GM23248 (cell line): ENCODE results near the gene PTPRT. TPM values are rescaled to one million over a fixed set of nuclear protein-coding genes. Genes with fewer than 3 reads are reported as not detected.

Experiments
- DNase-seq: peaks from one replicate; pipeline ENCODE4 v3.0.0-alpha.2; 2015
- H2AFZ ChIP-seq: fragments of 200-600 bp; sonication (generic); 2 replicates; pipeline ENCODE4 v1.6.1; 2016; ENCODE audit warnings: antibody characterized with exemption
- H3F3A ChIP-seq: fragments of 200-600 bp; sonication (generic); 2 replicates; pipeline ENCODE4 v1.6.1; 2016; ENCODE audit warnings: mild to moderate bottlenecking, antibody characterized with exemption, mixed run types; ENCODE audit not compliant: insufficient read depth
- H3K27ac ChIP-seq: fragments of 200-600 bp; sonication (generic); 2 replicates; pipeline ENCODE4 v1.5.1; 2016; ENCODE audit warnings: mild to moderate bottlenecking
- H3K27me3 ChIP-seq: fragments of 200-600 bp; sonication (generic); replicated peaks from 2 replicates; pipeline ENCODE4 v1.6.1; 2016; ENCODE audit warnings: mild to moderate bottlenecking; ENCODE audit not compliant: insufficient read depth
- H3K36me3 ChIP-seq: fragments of 200-600 bp; sonication (generic); 2 replicates; pipeline ENCODE4 v1.6.1; 2016; ENCODE audit warnings: low read depth, mild to moderate bottlenecking
- H3K4me1 ChIP-seq: fragments of 200-600 bp; sonication (generic); 2 replicates; pipeline ENCODE4 v1.6.1; 2016; ENCODE audit warnings: mild to moderate bottlenecking; ENCODE audit not compliant: insufficient read depth
- H3K4me2 ChIP-seq: fragments of 200-600 bp; sonication (generic); one replicate; pipeline ENCODE4 v1.6.1; 2016; ENCODE audit warnings: mild to moderate bottlenecking; ENCODE audit not compliant: unreplicated experiment
- H3K4me3 ChIP-seq: fragments of 200-600 bp; sonication (generic); 2 replicates; pipeline ENCODE4 v1.5.1; 2016; ENCODE audit warnings: mild to moderate bottlenecking
- H3K79me2 ChIP-seq: fragments of 200-600 bp; sonication (generic); 2 replicates; pipeline ENCODE4 v1.6.1; 2016; ENCODE audit warnings: mild to moderate bottlenecking; ENCODE audit not compliant: insufficient read depth
- H3K9ac ChIP-seq: fragments of 200-600 bp; sonication (generic); 2 replicates; pipeline ENCODE4 v1.6.1; 2016; ENCODE audit warnings: mild to moderate bottlenecking
- H3K9me2 ChIP-seq: fragments of 200-600 bp; sonication (generic); 2 replicates; pipeline ENCODE4 v1.6.1; 2016; ENCODE audit warnings: mixed run types, mild to moderate bottlenecking, moderate library complexity; ENCODE audit not compliant: insufficient read depth
- H3K9me3 ChIP-seq: fragments of 200-600 bp; sonication (generic); one replicate; pipeline ENCODE4 v1.6.1; 2017; ENCODE audit warnings: low read depth
- H4K20me1 ChIP-seq: fragments of 200-600 bp; sonication (generic); 2 replicates; pipeline ENCODE4 v1.6.0; 2016; ENCODE audit not compliant: insufficient read depth
- EZH2 ChIP-seq: fragments of 200-600 bp; sonication (generic); IDR thresholded peaks from 2 replicates; pipeline ENCODE4 v1.6.1; 2018; ENCODE audit warnings: antibody characterized with exemption, mild to moderate bottlenecking; ENCODE audit not compliant: insufficient read depth, poor library complexity, severe bottlenecking
- EZH2phosphoT487 ChIP-seq: fragments of 200-600 bp; sonication (generic); IDR thresholded peaks from 2 replicates; pipeline ENCODE4 v1.6.1; 2018; ENCODE audit warnings: antibody characterized with exemption, moderate library complexity, mild to moderate bottlenecking, low read depth; ENCODE audit not compliant: insufficient read depth
- WGBS, 2 experiments: methylation state at CpG; one replicate each; pipeline ENCODE4 v1.1.6; 2015 to 2017; ENCODE audit warnings: low lambda C conversion rate in 2 of 2, low coverage in 1 of 2; ENCODE audit errors: missing lambda C conversion rate in 2 of 2; 5-methylcytosine and 5-hydroxymethylcytosine counted together
- in situ Hi-C: fragments of 300-500 bp; cut with MboI; formaldehyde crosslinking; loops from 2 replicates; pipeline ENCODE4 v1.15.0; 2020
- polyA plus RNA-seq: library from polyadenylated mRNA; unstranded; fragments of >200 nt; fragmentation: Nextera tagmentation; extraction: Ambion mirVana; gene quantifications from 2 replicates; pipeline ENCODE4 v1.2.1, GENCODE V29; 2016
- total RNA-seq: library from RNA; depleted of rRNA; stranded (reverse); fragments of >200 nt; shearing (Covaris generic); gene quantifications from 2 replicates; pipeline ENCODE4 v1.2.3, GENCODE V29; 2014

Gene PTPRT
- total and polyA plus RNA-seq, 2 experiments from 2014 or later, result not detected

GRCh38 chr20:42611889-42612837, 577.5 kb downstream of the PTPRT start:
- no peaks in the 10 kb centered on the region for H3F3A ChIP-seq
- no peaks in the 10 kb centered on the region for H3K27me3 ChIP-seq
- H3K9me2 ChIP-seq, result no peaks in the 10 kb centered on the region
- no peaks in the 10 kb centered on the region for H3K79me2 ChIP-seq
- H3K4me3 ChIP-seq, result no peak overlapping the region
- no peak overlapping the region for H3K9ac ChIP-seq
- H3K36me3 ChIP-seq, result no peaks in the 10 kb centered on the region
- H3K4me1 ChIP-seq, result no peaks in the 10 kb centered on the region
- no peak overlapping the region for H3K4me2 ChIP-seq
- H3K9me3 ChIP-seq, result no peaks in the 10 kb centered on the region
- no peak for DNase-seq
- no peaks in the 10 kb centered on the region for H4K20me1 ChIP-seq
- in situ Hi-C loops, result no loop called here
- TF ChIP-seq EZH2 (no peak), EZH2phosphoT487 (no peak)
- WGBS, 2 experiments, result 5% methylated on average over 7 of the region's 7 CpGs
- no peak overlapping the region for H3K27ac ChIP-seq
- H2AFZ ChIP-seq, result no peak overlapping the region

GRCh38 chr20:42611423-42611822, 578.3 kb downstream of the PTPRT start:
- Histone ChIP-seq H3K79me2 (no peaks in the 10 kb centered on the region), H3K4me1 (no peaks in the 10 kb centered on the region), H4K20me1 (no peaks in the 10 kb centered on the region), H3K4me3 (no peak overlapping the region), H2AFZ (no peak overlapping the region), H3K9me2 (no peaks in the 10 kb centered on the region), H3K4me2 (no peak overlapping the region), H3K27me3 (no peaks in the 10 kb centered on the region), H3K9me3 (no peaks in the 10 kb centered on the region), H3K27ac (no peak overlapping the region), H3K36me3 (no peaks in the 10 kb centered on the region), H3F3A (no peaks in the 10 kb centered on the region), H3K9ac (no peak overlapping the region)
- in situ Hi-C loops, result no loop called here
- no peak for TF ChIP-seq EZH2phosphoT487
- no peak for TF ChIP-seq EZH2
- DNase-seq, result no peak
- 36 to 41% methylated on average over 4 of the region's 4 CpGs for WGBS, 2 experiments

- H3F3A ChIP-seq, result no peaks in the 10 kb centered on the region
- no peak overlapping the region for H3K4me3 ChIP-seq
- H3K9me3 ChIP-seq, result no peaks in the 10 kb centered on the region
- WGBS, 2 experiments, result 9 to 11% methylated on average over 4 of the region's 4 CpGs
- no peak for TF ChIP-seq EZH2phosphoT487
- no peak for TF ChIP-seq EZH2
- H3K27ac ChIP-seq, result no peak overlapping the region
- H2AFZ ChIP-seq, result no peak overlapping the region
- in situ Hi-C loops, result no loop called here
- H3K9ac ChIP-seq, result no peak overlapping the region
- no peaks in the 10 kb centered on the region for H3K27me3 ChIP-seq
- DNase-seq, result no peak
- H3K36me3 ChIP-seq, result no peaks in the 10 kb centered on the region
- H3K4me1 ChIP-seq, result no peaks in the 10 kb centered on the region
- no peaks in the 10 kb centered on the region for H3K79me2 ChIP-seq
- H3K4me2 ChIP-seq, result no peak overlapping the region
- H4K20me1 ChIP-seq, result no peaks in the 10 kb centered on the region
- no peaks in the 10 kb centered on the region for H3K9me2 ChIP-seq
These were observed 579.6 kb downstream of the PTPRT start for GRCh38 chr20:42610070-42610469.

GRCh38 chr20:42609618-42610017, 580.1 kb downstream of the PTPRT start:
- Histone ChIP-seq H3K4me2 (no peak overlapping the region), H3K27me3 (no peaks in the 10 kb centered on the region), H3K4me1 (no peaks in the 10 kb centered on the region), H4K20me1 (no peaks in the 10 kb centered on the region), H3K27ac (no peak overlapping the region), H3K9me3 (no peaks in the 10 kb centered on the region), H3F3A (no peaks in the 10 kb centered on the region), H3K9ac (no peak overlapping the region), H3K36me3 (no peaks in the 10 kb centered on the region), H2AFZ (no peak overlapping the region), H3K9me2 (no peaks in the 10 kb centered on the region), H3K79me2 (no peaks in the 10 kb centered on the region), H3K4me3 (no peak overlapping the region)
- in situ Hi-C loops, result no loop called here
- TF ChIP-seq EZH2, result no peak
- 17 to 26% methylated on average over 4 of the region's 4 CpGs for WGBS, 2 experiments
- DNase-seq, result no peak
